Measurements from ENCODE around the gene IL4R.

DNA sequence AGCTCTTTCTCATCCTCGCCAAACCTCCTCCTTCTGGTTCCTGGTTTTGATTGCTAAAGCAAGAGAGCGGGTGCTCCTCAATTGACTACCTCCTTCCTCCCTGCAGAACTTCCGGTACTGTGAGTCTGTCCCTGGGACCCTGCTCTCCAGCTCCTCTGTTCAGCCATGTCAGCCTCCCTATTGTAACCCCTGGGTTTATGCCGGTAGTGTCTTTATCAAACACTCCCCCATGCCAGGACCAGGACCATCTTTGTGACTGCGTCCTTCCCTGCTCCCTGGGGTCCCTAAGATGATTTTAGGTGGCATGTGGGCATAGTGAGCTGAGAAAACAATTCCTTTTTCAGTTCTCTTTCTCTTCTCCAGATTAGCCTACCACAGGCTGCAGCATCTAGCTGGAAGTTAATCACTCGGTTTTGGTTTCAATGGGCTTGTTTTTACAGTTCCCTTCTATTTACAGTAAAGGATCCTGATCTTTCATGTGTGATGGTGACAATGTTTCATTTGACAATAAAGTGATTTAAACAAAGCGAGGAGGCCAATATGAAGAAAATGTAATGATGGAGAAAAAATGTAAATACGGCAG lies 60.5 kb downstream of the IL4R start:
- TF ChIP-seq, protein P1, sequence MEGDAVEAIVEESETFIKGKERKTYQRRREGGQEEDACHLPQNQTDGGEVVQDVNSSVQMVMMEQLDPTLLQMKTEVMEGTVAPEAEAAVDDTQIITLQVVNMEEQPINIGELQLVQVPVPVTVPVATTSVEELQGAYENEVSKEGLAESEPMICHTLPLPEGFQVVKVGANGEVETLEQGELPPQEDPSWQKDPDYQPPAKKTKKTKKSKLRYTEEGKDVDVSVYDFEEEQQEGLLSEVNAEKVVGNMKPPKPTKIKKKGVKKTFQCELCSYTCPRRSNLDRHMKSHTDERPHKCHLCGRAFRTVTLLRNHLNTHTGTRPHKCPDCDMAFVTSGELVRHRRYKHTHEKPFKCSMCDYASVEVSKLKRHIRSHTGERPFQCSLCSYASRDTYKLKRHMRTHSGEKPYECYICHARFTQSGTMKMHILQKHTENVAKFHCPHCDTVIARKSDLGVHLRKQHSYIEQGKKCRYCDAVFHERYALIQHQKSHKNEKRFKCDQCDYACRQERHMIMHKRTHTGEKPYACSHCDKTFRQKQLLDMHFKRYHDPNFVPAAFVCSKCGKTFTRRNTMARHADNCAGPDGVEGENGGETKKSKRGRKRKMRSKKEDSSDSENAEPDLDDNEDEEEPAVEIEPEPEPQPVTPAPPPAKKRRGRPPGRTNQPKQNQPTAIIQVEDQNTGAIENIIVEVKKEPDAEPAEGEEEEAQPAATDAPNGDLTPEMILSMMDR (IDR thresholded peaks at IDR 0.05), result no peak
- no peak for TF ChIP-seq EZH2phosphoT487 (IDR thresholded peaks at IDR 0.05)
